ENCODE measurements around the gene ADRB1. TPM values are rescaled to one million over a fixed set of nuclear protein-coding genes. Genes with fewer than 3 reads are reported as not detected.

Gene ADRB1
- total RNA-seq, 4 donors from 2014 or later, result 3.1 to 8.0 (median 4.6) TPM; not detected in 1

GRCh38 chr10:114064151-114065048, 20.7 kb downstream of the ADRB1 start:
- H3K36me3 ChIP-seq, result no peaks in the 10 kb centered on the region
- H3K27me3 ChIP-seq, result no peaks in the 10 kb centered on the region
- no peaks in the 10 kb centered on the region for H3K4me1 ChIP-seq
- no peak overlapping the region for H3K27ac ChIP-seq
- H3K9me3 ChIP-seq, result no peaks in the 10 kb centered on the region
- no peak for DNase-seq
- TF ChIP-seq, protein P1, sequence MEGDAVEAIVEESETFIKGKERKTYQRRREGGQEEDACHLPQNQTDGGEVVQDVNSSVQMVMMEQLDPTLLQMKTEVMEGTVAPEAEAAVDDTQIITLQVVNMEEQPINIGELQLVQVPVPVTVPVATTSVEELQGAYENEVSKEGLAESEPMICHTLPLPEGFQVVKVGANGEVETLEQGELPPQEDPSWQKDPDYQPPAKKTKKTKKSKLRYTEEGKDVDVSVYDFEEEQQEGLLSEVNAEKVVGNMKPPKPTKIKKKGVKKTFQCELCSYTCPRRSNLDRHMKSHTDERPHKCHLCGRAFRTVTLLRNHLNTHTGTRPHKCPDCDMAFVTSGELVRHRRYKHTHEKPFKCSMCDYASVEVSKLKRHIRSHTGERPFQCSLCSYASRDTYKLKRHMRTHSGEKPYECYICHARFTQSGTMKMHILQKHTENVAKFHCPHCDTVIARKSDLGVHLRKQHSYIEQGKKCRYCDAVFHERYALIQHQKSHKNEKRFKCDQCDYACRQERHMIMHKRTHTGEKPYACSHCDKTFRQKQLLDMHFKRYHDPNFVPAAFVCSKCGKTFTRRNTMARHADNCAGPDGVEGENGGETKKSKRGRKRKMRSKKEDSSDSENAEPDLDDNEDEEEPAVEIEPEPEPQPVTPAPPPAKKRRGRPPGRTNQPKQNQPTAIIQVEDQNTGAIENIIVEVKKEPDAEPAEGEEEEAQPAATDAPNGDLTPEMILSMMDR (IDR thresholded peaks at IDR 0.05), result no peak
- no peak for TF ChIP-seq POLR2A (IDR thresholded peaks at IDR 0.05)
- H3K4me3 ChIP-seq, result no peak overlapping the region

GRCh38 chr10:114065049-114065435, 21.4 kb downstream of the ADRB1 start:
- Histone ChIP-seq H3K27ac (no peak overlapping the region), H3K36me3 (no peaks in the 10 kb centered on the region), H3K4me1 (no peaks in the 10 kb centered on the region), H3K4me3 (no peak overlapping the region), H3K9me3 (no peaks in the 10 kb centered on the region), H3K27me3 (no peaks in the 10 kb centered on the region)
- no peak for TF ChIP-seq POLR2A (IDR thresholded peaks at IDR 0.05)
- TF ChIP-seq, protein P1 (IDR thresholded peaks at IDR 0.05), result no peak
- DNase-seq, result no peak

DNA sequence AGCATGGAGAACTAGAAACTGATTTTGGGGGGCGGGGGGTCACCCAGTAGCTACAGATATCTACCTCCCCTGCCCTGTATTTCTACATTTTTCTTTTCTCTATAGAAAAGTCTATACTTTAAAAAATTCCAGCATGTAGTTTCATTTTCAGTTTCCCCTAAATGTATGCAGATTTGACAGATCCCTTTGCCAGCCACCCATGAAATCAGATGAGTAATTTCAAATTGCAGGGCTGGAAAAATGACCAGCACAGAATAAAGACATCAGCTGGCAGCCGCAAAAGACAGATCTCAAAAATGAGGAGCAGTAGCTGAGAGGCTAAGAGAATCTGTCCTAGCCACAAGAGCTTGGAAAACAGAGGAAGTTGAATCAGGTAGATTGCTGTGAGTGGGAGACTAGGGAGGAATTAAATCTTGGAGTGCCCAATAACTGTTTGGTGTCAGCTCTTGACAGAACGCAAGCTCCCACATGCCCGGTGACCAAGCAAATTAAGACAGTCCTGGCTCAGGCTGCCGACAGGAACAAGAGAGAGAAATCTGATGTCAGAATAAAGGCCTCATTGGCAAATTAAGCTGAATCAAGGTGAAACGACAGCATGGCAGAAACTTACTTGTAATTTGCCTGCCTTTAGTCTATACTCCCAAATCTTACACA, 24.5 kb downstream of the ADRB1 start:
- Histone ChIP-seq H3K36me3 (no peaks in the 10 kb centered on the region), H3K27ac (no peak overlapping the region), H3K4me3 (no peak overlapping the region), H3K27me3 (no peaks in the 10 kb centered on the region), H3K9me3 (no peaks in the 10 kb centered on the region), H3K4me1 (no peaks in the 10 kb centered on the region)
- TF ChIP-seq, protein P1 (IDR thresholded peaks at IDR 0.05), result no peak
- no peak for TF ChIP-seq POLR2A (IDR thresholded peaks at IDR 0.05)
- no peak for DNase-seq

DNA sequence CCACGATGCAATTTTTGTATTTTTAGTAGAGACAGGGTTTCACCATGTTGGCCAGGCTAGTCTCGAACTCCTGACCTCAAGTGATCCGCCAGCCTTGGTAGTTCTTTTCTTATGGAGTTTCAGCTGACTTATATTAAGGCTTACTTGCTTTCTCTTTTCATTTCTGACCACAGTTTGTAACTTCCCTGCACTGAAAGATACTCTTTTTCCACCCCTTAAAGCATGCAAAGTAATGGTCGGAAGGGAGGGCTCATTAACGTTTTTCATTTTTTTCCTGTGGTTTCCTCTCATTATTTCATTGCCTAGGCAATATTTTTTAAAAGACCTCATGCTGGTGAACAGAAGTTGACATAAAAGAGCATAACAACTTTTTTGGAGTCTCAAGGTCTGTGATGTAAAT, 27.0 kb downstream of the ADRB1 start:
- TF ChIP-seq POLR2A (IDR thresholded peaks at IDR 0.05), result no peak
- TF ChIP-seq, protein P1 (IDR thresholded peaks at IDR 0.05), result no peak
- no peak overlapping the region for H3K4me3 ChIP-seq
- H3K9me3 ChIP-seq, result no peaks in the 10 kb centered on the region
- no peak for DNase-seq
- no peak overlapping the region for H3K27ac ChIP-seq
- no peaks in the 10 kb centered on the region for H3K4me1 ChIP-seq
- H3K36me3 ChIP-seq, result no peaks in the 10 kb centered on the region
- H3K27me3 ChIP-seq, result no peaks in the 10 kb centered on the region

GRCh38 chr10:114071178-114071577, 27.5 kb downstream of the ADRB1 start:
- Histone ChIP-seq H3K36me3 (no peaks in the 10 kb centered on the region), H3K9me3 (no peaks in the 10 kb centered on the region), H3K4me1 (no peaks in the 10 kb centered on the region), H3K27ac (no peak overlapping the region), H3K27me3 (no peaks in the 10 kb centered on the region), H3K4me3 (no peak overlapping the region)
- TF ChIP-seq, protein P1 (IDR thresholded peaks at IDR 0.05), result no peak
- TF ChIP-seq POLR2A (IDR thresholded peaks at IDR 0.05), result no peak
- DNase-seq, result no peak

All from Peyer's patch (tissue), 4 donors.